ENCODE measurements around the gene ACP3.

ACP3 gene

DNA sequence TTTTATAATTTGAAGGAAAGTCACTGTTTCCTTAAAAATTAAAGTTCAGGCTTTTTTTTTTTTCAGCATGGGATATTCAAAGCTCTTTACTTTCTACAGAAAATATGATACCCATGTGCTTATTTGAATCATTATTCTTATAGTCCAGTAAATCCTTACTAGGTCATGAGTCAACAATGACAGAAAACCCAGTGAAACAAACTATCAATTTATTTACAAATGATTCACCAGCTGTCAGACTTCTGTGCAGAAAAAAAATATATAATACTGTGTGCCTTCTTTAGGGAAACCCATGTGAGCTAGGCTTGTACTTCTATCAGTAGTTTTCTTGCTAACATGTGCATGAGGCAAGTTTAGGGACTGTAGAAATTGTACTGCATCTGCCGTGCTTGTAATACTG lies 1.2 kb downstream of the ACP3 start:
- no peak for DNase-seq

DNA sequence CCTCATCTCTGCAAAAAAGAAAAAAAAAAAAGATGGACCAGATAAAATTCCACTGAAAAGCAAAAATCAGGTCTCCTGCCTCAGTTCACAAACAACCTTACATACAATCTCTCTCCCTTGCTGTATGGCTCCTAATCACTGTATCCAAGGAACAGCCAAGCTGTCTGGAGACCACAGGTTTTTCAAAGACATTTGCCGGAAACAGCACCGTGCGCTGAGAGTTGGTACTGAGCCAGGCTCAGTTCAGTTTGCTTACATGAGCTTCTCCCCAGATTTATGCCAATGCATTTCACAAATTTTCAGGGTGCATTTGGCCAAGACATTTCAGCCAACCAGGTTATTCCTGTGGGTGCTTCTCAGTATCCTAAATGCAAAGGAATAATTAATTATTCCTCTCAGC lies 4.1 kb downstream of the ACP3 start:
- no peak for DNase-seq

DNA sequence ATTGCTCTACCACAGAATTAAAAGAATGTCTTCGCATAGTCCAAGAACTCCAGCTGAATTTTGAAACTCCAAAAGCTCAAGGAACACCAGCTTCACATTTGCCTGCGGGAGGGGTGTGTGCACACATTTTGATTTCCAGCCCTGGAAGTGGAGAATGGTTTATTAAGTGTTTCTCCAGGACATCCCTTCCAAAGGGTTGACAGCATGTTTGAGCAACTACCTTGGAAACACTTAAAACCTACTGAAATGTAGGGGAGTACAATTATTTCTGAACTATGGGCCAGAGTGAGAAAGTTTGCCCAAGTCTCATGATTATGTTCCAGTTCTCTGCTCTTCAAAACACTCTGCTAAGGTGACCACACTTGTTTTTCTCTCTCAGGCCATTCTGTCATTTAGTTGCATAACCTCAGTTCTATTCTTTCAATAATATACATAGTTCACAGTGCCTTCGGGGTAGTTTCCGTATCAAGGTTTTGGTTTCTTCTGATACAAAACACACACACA lies 7.9 kb downstream of the ACP3 start:
- DNase-seq, result no peak

DNA sequence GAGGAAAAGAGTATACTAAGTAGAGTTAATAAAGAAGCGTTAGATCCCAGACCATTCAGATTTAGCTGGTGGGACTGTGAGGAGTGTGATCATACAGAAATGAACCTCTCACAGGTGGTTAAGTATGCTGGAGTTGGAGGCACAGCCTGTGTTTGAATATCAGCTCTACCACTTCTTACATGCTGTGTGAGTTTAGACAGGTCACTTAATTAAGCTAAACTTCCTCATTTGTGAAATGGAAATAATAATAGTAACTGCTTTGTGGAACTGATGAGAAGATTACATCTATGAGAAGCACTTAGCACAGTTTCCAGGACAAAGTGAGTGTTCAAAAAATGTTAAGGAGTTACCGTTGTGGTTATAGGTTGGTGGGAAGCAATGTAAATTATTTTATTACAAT lies 8.4 kb downstream of the ACP3 start:
- no peak for DNase-seq

DNA sequence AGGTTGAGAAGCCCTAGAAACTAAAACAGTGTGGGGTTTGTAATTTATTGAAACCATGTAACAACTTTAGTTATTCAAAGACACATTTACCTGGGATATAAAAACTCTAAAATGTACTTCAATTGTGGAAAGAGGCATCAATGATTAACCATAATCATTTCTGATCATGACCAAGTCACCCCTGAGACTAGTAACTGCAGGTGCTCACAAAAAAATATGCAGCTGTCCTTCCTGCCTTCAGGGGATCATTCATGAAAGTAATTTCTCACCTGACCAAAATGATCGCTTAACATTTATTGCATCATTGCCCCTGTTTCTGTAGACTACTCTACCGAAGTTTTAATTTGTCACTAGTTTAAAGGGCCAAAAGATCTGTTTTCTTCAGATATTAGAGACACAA lies 9.0 kb downstream of the ACP3 start:
- DNase-seq, result peak; percentile 40

GRCh38 chr3:132332082-132332481 lies 14.9 kb downstream of the ACP3 start:
- DNase-seq, result no peak

GRCh38 chr3:132332508-132332907 lies 15.3 kb downstream of the ACP3 start:
- no peak for DNase-seq

DNA sequence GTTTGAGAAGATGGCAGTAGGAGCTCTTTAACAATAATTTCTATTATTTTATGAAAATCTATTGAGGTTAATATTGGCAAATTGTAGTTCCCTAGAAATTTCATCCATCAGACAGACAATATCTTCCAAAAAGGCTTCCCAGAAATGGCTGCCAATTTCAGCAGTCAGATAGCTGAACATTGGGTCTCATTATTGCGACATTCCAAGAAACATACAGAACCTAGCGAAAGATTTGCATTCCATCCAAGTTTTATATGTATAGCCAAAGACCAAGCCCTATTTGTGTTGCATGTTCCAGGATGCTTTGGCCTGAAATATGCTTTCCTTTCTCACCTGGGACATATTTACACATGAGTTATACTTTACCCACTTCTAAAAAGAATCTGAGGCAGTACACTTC lies 24.5 kb downstream of the ACP3 start:
- DNase-seq, result no peak

DNA sequence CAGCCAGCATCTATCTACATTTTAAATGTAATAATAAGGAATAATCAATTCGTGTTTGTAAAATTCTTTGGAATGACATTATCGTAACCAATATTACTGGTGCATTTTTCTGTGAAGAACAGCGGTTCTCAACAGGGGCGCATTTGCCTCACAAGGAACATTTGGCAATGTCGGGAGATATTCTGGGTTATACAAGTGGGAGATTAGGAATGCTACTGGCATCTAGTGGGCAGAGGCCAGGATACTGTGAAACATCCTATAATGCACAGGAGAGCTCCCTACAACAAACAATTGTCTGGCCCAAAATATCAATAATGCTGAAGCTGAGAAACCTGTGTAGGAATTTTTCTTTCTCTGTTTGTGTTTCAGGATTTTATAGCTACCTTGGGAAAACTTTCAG lies 25.0 kb downstream of the ACP3 start:
- peak; percentile 24 for DNase-seq

DNA sequence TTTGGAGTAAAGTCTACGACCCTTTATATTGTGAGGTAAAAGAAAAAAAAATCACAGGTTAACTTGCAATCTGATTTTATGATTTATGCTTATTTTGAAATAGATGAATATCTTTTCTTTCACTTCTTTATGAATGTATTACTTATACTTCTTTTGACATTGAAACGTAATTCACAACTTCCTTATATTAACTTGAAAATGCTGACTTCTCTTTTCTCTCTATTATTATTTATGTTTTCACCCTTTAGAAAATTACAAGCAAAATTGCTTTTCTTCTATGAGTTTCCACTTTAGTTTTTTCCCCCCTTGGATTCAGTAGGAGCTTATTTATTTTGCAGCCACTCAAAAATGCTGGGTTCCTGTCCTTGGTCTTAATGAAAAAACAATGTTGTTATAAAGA lies 25.4 kb downstream of the ACP3 start:
- no peak for DNase-seq

DNA sequence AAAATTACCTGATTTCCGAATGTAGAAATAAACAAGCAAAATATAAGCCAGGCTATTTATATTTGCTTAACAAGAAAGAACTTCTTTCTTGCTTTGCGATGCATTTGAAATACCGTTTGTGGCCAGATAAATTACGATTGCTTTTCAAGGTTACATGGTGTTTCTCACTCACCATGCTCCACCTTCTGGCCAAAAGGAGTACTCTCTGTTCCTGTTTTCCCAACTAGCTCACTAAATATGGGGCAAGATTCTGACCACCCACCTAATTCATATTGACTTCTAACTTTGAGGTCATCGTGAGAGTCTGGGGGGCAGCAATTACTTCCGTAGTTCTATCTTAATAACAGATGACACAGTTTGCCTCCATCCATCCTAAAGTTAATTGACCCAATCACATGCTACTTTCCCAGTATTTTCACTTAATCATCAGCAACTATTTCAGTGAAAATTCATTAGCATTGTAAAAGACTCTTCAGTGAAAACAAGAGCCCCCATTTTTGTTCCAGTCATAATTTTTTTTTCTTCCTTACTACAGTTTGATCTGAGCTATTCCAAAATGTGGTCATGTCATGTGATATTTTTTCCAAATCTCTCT lies 25.9 kb downstream of the ACP3 start:
- DNase-seq, result peak; percentile 68

DNA sequence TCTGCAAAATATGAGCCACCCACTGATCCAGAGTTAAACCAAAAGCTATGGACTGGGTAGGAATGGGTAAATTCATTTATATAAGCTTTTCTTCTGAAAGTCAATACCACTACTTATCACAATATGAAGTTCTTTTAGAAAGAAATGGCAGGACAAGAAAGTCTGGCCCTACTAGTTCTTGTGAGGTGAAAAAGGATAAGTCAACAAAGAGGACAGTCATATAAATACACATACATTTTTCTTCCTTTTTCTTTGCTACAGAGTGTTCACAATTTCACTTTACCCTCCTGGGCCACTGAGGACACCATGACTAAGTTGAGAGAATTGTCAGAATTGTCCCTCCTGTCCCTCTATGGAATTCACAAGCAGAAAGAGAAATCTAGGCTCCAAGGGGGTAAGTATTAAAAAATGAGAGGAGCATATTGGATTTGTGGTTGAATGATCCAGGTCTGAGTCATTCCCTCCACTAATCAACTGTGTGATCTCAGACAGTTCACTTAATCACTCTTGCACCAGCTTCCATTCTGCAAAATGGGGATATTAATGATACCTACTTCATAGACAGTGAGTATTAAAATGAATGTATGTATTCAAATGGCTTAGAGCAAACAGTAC lies 27.6 kb downstream of the ACP3 start:
- DNase-seq, result no peak

- DNase-seq, result peak; percentile 6
Measured at GRCh38 chr3:132346841-132347736, 29.9 kb downstream of the ACP3 start.

DNA sequence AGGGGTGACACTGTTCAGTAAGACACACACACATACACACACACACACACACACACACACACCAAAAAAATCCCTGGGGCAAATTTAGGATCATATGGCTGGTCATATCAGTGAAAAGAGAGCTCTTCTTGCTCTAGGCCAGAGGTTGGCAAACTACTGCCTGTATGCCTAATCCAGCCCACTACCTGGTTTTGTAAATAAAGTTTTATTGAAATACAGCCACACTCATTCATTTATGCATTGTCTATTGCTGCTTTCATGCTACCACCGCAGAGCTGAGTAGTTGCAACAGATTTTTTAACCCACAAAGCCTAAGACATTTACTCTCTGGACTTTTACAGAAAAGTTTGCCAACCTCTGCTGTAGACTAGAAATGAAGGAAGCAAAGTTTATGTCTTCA lies 30.6 kb downstream of the ACP3 start:
- no peak for DNase-seq

- no peak for DNase-seq
Measured at GRCh38 chr3:132348531-132348930, 31.3 kb downstream of the ACP3 start.

GRCh38 chr3:132350814-132351213 lies 33.6 kb downstream of the ACP3 start:
- no peak for DNase-seq

DNA sequence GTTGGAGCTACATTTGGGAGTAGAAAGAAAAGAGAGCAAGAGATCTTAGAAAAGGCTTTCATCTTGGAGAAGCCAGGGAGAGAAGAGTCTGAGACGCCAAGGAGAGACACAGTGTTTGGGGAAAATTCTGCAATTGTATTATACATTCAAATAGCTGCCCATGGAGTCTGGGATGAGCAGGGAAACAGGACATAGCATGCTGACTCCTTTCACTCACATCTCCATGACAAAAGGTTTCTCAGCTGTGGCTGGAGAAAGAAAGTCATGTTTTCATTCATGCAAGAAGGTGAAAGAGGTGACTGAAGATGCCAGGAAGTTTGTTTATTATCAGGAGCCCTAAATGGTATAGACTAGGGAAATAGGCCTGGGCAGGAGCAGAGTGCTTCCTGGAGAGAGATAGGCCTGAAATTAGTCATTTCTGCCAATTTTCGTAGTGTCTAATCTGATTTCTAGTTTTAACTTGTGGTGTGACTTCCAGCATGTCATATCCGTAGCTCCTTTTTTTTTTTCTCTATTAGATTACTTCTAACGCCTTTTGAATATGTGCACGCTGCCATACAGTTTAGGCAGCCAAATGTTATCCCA lies 34.1 kb downstream of the ACP3 start:
- no peak for DNase-seq

GRCh38 chr3:132352556-132353143 lies 35.4 kb downstream of the ACP3 start:
- DNase-seq, result peak; percentile 78

DNA sequence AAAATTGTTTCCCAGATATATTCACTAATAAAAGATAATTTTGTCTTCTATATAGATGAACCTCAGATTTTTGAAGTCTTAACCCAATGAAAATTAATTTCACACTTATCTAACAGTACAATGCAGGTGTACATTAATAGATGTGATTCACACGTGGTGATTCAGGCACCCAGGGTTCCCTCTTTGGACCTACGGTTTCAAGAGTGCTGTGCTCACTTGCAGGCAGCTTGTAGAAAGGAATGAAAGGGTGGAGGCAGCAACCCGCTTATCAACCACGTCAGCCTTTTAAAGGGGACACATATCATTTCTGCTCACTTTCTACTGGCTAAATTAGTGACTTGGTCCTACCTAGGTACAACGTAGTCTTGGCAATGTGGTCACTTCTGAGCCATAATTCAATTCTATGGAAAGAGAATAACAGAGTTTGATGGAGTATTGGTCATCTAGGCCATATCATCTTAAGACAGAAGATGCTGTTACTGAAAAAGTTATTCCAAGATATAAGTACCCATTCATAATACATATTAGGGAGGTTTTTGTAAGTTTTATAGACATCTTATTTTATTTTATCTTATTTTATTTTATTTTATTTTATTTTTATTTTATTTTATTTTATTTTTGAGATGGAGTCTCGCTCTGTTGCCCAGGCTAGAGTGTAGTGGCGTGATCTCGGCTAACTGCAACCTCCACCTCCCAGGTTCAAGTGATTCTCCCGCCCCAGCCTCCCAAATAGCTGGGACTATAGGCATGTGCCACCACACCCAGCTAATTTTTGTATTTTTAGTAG lies 37.9 kb downstream of the ACP3 start:
- no peak for DNase-seq

DNA sequence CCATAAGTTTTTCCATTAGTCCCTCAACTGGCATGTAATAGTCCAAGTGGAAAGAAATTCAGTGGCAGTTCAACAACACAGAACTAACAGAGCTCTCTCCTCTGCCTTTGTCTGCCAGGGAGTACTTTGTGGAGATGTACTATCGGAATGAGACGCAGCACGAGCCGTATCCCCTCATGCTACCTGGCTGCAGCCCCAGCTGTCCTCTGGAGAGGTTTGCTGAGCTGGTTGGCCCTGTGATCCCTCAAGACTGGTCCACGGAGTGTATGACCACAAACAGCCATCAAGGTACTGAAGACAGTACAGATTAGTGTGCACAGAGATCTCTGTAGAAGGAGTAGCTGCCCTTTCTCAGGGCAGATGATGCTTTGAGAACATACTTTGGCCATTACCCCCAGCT lies 39.4 kb downstream of the ACP3 start:
- no peak for DNase-seq

GRCh38 chr3:132360717-132361116 lies 43.5 kb downstream of the ACP3 start:
- no peak for DNase-seq

- no peak for DNase-seq
Measured at GRCh38 chr3:132362329-132362728, 45.1 kb downstream of the ACP3 start.
